ENCODE results near the gene CNST.
"Not testable (repeated sequence)": the region's sequence is repeated elsewhere in the genome, so short reads cannot be mapped to it uniquely, and the experiment has no call there.

Gene CNST

DNA sequence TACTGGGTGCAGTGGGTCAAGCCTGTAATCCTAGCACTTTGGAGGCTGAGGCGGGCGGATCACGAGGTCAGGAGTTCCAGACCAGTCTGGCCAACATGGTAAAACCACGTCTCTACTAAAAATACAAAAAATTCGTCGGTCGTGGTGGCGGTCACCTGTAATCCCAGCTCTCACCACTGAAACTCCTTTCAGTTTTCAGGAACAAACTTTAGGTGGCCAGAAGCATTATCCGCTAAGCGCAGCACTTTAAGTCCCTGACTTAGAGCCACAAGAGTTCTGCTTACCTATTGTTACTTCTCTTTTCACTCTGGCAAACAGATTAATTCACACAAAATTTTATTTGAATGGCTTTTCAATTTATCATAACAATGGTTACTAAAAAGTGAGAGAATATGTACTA, 5.4 kb upstream of the CNST start:
- DNase-seq = not testable (repeated sequence)

DNA sequence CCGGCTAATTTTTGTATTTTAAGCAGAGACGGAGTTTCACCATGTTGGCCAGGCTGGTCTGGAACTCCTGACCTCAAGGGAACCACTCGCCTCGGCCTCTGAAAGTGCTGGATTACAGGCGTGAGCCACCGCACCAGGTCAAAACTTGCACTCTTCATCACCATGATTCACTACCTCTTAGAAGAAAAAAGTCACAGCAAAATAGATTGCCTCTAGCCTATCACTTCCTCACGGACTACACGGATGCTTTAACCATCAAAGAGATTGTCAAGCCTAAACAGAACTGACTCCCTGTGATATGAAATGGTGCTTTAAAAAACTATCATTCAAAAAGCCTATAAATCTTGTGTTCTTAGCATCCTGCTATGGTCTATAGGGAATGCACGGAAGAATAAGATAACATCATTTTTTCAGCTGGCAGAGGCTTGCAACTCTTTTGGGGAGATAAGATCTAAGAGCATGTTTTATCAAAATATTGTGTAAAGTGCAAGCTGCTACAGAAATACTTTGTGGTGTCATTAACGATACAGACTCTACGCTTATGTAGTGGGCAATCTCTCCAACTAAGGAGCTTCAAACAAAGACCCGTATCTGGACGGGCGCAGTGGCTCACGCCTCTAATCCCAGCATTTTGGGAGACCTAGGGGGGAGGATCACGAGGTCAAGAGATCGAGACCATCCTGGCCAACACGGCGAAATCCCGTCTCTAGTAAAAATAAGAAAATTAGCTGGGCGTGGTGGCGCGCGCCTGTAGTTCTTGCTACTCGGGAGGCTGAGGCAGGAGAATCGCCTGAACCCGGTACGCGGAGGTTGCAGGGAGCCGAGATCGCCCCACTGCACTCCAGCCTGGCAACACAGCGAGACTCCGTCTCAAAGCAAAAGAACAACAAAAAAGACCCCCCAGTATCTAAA, 1.2 kb upstream of the CNST start:
- no peak for DNase-seq

DNA sequence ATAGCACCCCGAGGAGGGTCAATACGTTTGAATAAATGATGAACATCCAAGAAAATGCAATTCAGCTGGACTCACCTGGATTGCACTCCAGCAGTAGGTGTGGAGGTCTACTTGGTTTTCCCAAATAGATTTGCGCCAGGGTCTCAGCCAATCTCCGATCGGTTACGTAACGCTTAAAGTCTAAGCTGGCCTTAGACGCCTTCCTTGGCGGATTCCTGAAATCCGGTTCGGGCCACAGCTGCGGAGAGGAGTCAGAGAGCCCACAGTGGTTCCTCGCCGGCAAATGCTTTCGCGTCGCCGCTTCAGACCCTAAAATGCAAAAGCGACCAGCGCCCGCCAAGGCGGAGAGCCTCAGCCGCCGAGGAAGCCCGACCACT, 517 bp upstream of the CNST start:
- no peak for DNase-seq

DNA sequence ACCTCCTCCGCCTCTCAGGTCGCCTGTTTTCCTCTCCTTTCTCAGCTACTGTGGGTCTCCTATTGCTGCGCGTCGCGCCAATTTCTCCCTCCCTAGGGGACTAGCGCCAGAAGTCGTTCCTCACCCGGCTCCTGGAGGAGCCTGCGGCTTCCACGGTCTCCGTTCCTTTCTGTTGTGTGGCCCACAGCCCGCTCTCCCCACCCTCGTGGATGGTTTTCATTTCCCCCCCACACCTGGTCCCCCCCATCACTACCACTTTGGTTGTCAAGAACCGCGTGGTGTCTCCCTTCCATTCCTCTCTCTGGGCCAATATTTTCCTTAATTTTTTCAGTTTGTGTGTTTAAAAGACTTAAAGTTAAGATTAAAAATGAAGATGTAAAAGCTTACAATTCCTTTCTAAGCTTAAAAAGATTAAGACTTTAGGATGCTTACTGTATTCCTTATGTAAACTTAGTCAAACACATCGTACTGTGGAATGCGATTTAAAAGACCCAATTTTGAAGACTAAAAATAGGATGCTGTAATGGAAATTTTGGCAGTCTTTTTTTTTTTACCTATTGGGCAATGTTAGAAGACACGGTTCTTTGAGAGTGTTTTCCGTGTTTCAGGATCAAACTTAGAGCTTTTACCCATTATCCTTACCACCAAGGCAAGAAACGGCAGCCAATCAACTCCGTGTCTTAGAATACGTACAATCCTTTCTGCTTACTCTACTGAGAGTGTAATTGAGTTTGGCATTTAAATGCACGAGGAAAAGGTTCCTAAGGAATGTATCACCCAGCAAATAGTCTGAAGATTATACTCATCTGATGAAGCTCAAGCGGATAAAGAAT, 773 bp downstream of the CNST start:
- DNase-seq = peak; percentile 29

DNA sequence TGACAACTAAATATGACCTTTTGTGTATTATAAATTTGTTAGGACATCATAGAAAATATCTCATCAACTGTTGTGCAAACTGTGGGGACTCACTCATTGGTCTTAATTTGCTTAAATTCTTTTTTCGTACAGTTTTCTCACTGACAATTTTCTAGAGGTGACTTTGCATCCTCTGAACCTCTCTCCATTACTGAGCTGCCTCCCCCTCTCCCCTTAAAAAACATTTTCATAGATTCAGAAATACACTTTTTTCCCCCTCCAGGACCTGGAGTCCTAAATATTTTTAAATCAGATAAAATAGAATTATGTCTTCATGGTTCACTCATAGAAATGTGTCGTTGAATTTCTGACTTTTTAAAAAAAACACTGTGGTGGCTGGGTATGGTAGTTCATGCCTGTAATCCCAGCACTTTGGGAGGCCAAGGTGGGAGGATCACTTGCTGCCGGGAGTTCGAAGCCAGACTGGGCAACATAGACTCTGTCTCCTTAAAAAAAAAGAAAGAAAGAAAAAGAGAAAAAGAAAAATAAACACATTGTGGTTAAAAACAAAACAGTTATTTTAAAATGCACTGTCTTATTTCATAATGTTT, 1.5 kb downstream of the CNST start:
- no peak for DNase-seq

DNA sequence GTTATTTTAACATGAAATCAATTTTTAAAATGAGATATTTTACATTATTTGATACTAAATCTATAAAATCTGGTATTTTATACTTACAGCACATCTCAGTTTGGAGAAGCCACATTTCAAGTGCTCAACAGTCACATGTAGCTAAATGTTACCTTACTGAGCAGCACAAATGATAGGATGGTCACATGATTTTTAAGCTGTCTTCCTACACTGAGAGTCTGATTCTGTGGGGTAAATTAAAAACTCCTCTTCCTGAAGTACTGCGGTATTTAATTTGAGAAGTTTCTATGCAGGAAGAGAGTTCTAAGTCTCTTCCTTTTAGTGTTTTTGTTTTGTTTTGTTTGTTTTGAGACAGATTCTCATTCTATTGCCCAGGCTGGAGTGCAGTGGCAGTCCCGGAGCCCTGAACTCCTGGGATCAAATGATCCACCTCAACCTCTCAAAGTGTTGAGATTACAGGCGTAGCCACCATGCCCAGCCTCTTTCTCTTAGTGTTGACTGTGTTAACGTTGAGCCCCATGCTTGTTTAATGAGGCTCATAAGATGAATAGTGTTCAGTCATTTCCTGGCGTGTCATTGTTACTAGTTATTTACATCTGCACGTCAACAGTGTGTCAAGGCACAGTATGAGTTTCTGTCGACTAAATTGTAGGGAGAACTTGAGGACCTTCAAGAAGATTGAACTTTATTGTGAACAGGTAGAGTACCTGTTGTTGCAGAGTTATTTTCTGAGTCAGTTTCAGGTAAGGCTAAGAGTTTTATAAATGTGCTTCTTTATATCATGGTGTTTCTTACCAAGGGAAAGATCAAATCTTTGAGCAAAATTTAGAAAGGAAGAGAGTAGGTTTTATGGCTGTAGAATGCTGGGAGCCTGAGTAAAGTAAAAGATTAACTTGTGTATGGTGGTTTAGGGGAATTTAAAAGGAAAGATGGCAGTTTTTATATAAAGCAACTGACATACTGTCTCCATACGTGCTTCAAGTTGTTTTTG, 3.3 kb downstream of the CNST start:
- no peak for DNase-seq

DNA sequence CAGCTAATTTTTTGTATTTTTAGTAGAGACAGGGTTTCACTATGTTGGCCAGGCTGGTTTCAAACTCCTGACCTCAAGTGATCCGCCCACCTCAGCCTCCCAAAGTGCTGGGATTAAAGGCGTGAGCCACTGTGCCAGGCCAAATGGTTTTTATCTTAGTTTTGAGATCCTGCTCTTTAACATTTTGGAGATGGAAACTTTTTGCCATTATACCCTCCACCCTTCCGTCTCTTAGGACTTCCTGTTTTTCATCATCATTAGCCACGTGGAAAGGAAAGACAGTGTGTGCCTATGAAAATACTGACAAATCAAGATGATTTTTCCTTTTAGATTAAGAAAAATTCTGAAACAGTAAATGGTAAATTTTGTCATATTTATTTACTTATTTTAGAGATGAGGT, 5.1 kb downstream of the CNST start:
- DNase-seq = not testable (repeated sequence)

DNA sequence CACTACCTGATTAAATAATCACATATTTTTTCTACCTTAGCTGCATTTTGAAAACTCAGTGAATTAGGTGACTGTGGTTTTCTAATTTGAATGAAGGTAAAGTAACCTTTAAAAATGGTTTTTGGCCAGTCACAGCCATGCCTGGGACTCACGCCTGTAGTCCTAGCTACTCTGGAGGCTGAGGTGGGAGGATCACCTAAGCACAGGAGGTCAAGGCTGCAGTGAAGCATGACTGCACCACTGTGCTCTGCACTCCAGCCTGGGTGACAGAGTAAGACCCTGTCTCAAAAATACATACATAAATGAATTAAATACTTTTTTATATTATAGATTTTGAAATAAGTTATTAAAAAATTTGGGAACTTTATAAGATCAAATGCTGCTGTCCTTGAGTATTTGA, 5.7 kb downstream of the CNST start:
- no peak for DNase-seq

DNA sequence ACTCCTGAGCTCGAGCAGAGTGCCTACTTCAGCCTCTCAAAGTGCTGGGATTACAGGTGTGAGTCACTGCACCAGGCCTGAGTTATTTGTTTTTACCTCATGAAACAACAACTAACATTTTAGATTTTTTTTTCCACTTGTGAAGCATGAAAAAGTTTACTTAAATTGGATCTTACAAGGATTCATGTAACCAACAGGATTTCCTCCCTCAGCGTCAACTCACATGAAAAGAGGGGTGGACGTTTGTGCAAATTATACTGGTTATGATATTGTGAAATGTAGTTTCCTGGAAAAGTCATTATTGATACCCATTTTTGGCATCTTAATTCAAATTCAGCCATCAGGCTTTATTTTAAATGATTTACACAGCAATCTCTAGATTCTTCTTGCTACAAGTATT, 6.5 kb downstream of the CNST start:
- no peak for DNase-seq

DNA sequence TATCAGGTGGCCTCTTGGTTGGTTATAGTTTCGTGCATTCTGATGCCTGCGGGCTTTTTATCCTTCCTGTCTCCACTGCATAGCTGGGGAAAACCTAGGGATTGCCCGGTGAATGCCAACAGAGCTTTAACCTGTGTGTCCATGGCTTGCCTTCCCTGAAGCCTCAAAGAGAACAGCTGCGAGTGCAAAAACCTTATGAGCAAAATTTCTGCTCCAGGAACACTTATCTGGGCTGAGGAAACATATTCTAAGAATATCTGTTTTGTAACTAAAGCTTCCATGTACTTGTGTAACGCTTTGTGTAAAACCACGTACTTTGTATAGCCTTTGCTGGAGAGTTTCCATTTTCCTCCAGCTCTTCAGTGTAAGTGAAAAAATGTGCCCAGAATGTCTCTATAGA, 7.2 kb downstream of the CNST start:
- DNase-seq = no peak

DNA sequence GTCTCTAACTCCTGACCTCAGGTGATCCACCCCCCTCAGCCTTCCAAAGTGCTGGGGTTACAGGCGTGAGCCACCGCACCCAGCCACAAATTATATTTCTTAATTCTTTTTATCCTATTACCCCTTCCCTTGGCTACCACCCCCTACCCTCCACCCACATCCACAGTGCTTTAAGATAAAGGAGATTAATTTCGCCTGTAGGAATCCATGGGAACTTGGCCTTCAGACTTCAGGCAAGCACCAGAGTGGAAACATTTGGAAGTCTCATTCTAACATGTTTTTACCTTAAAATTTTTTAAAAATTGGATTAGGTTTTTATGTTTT, 10.4 kb downstream of the CNST start:
- DNase-seq = no peak

DNA sequence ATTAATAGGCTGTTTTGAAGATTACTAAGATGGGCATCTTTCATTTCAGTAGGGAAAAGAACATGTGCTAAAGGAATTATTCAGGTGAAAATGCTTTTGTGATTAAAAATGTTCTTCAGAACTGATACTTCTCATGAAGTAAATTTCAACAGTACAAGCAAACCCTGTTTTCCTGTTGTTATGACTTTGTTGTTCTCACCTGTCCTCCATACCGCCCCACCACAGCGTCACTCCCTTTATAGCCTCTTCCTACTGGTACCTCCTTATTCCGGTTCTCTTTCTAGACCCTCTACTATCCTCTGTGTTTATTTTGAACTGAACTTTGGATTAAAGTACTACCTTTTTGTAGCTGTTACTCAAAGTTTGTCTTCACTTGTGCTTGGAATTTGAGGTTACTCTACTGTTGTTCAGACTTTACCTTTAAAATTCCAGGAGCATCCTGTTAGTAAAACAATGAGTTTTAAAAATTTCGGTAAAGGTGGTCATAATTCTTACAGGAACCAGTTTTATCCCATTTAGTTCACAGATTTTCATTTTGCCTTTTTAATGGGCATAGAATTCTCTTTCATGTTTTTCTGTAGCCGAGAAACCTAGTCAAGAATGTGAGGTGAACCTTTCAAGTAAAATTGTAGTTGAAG, 10.9 kb downstream of the CNST start:
- DNase-seq = no peak

DNA sequence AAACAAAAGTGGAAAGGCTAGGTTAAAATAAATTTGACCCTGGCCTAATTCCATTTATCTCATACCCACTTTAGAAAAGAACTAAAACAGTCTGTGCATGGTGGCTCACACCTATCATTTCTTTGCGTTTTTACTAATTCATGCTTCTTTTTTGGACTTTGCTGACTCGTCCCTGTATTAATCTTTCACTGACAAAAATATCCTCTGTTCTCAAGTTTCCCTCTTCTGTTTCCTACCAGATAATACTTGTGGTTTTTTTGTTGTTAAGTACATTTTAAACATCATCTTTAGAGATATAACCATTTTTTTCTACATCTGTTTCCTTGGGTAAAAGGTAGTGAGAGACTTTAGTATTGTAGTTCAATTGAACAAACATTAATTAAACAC, 11.5 kb downstream of the CNST start:
- no peak for DNase-seq

DNA sequence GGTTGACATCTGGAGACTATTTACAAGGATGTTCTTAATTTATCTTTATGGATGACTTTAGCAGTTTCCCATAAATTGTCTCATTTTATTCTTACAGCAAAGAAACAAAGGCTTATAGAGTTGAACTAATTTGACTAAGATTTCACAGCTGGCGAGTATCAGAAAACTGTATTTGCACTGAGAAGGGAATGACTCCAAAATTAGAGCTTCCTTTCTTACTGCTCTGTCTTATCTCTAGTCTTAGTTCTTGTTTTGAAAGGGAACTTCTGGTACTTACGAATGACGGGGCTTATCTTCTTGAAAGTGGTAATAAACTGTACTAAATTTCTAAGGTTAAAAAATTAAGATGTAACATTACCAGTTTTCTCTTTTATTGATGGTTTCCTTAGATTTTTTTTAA, 13.6 kb downstream of the CNST start:
- no peak for DNase-seq

DNA sequence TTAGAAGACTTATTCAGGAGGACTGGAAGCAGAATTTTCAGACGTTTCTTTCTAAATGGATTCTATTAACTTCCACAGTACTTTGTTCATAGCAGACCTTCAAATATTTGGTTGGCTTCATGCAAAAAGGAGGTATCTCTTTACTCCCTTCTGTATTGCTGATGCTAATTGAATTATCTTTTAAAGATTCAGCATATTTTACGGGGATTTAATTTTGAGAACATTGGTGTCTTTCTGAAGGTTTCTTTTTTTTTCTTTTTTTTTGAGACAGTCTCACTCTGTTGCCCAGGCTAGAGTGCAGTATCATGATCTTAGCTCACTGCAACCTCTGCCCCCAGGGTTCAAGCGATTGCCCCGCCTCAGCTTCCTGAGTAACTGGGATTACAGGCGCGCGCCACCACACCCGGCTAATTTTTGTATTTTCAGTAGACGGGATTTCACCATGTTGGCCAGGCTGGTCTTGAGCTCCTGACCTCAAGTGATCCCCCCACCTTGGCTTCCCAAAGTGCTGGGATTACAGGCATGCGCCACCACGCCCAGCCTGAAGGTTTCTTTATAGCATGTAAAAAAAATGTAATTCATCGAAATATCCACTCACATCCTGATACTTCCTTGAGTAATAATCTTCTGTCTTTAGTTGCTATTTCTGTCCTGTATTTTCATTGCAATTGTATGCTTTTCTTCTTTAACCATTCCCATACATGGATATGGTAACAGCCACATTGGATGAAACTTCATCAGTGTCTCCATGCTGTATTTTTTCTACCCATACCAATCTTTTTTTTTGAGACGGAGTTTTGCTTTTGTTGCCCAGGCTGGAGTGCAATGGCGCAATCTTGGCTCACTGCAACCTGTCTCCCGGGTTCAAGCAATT, 14.5 kb downstream of the CNST start:
- DNase-seq = no peak

DNA sequence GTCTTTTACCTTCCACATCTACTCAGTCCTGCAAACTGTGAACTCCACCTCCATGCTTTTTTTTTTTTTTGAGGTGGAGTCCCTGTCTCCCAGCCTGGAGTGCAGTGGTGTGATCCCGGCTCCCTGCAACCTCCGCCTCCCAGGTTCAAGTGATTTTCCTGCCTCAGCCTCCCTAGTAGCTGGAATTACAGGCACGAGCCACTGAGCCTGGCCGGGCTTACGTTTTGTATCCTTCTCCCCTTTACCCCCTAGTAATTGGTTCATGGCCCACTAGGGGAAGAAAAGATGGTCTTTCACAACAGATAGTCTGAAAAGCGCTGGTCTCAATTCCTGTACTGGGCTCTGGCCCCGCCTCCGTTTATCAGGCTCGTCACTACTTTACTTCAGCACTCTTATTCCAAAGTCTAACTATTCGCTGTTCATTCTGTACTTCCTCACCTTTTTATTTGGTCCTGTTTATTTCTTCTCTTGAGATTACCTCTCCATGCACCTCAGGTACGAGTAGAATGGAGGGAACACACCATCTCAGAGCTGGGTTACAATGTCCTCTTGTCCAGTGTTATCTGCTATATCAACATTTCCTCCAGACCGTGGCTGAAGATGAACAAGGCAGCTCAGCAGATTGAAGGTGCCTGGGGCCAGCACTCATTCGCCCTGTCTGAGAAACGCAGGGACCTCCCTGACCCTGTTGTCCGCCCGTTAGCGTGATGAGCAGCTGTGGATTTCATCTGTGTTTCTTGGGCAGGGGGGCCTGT, 16.2 kb downstream of the CNST start:
- DNase-seq = no peak

DNA sequence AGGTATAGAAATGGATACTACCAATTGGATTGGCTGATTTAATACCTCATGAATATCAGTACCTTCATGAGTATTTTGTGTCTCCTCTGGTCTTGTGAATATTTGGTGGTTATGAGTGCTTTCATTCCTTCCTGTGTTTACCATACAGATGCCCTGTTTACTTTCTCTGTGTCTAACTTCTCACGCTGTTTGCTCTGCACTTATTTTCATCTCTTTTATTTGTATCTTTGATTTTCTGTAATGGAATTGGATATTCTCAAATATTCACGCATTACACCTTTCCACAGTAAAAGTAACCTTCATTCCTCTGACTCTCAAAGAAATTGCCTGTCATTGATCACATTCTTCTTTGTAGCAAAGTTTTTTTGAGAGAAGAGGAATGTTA, 16.8 kb downstream of the CNST start:
- DNase-seq = no peak

DNA sequence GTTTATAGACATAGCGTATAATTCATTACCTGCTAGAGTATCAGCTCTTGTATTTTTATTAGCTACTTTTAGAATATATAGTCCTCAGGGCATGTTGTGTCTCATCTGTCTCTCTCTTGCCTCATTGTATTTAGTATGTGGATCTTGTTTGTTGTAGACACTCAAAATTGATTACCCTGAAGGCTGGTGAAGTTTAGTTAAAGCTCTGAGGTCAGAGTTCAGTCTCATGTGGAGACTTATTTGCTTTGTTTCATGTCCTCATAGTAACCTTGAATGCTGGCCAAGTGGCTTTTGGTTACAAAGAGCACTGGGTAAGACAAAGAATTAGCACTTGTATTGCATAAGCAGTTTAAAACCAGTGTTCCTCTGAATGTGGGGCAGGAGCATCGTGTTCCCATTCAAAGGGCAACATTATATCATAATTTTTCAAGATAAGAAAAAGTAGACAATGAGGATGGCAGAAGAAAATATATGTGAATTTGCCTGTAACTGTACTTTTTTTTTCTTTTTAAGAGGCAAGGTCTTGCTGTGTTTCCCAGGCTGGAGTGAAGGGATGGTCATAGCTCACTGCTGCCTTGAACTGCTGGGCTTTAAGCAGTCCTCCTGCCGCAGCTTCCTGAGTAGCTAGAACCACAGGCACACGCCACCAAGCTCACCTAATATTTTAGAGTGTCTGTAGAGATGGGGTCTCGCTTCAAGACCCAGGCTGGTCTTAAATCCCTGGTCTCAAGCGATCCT, 17.4 kb downstream of the CNST start:
- DNase-seq = peak; percentile 35

DNA sequence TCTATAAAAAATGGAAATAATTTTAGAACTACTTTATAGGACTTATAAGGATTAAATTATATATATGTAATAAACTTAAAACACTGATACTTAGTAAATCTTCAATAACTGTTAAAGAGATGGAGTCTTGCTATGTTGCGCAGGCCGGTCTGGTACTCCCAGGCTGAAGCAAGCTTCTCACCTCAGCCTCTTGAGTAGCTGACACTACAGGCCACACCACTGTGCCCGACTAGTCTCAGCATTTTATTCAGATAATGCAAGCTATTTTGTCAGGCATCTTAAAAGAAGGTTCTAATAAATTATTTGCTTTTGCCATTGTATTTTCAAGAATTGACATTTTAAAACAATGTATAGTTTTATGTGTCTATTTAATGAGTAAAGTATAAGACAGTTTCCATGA, 20.8 kb downstream of the CNST start:
- DNase-seq = no peak

DNA sequence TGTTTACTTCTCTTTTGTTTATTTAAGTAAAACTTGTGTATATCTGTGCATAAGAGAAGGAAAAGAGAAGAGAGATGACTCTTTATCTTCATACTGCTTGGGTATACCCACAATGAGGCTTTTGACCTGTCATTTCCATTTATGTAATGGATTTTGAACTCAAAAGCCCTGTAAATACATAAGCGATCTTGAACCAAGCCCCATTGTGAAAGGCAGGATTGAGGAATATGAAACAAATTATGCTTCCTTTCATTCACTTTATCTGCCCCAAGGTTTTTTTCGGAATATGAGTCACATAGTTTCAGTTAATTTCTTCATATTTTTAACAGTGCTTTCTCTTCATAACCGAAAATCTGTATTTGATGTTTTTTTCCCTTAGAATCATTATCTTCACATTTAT, 21.4 kb downstream of the CNST start:
- no peak for DNase-seq
